ENCODE data around the gene ABCF1.

Gene ABCF1

GRCh38 chr6:30560930-30561329 is 10.3 kb upstream of the ABCF1 start:
- no peak for DNase-seq

- no peak for DNase-seq
Measured at GRCh38 chr6:30562470-30563425, 8.5 kb upstream of the ABCF1 start.

- DNase-seq, result no peak
Measured at GRCh38 chr6:30564114-30564513, 7.1 kb upstream of the ABCF1 start.

GRCh38 chr6:30565772-30566171 is 5.5 kb upstream of the ABCF1 start:
- DNase-seq, result no peak

GRCh38 chr6:30568245-30568644 is 3.0 kb upstream of the ABCF1 start:
- DNase-seq, result no peak

GRCh38 chr6:30570263-30570662 is 979 bp upstream of the ABCF1 start:
- no peak for DNase-seq

GRCh38 chr6:30570740-30571074 is 535 bp upstream of the ABCF1 start:
- no peak for DNase-seq

- DNase-seq, result no peak
Measured at GRCh38 chr6:30571762-30572082, 480 bp downstream of the ABCF1 start.

- DNase-seq, result no peak
Measured at GRCh38 chr6:30572148-30572547, 906 bp downstream of the ABCF1 start.

- DNase-seq, result no peak
Measured at GRCh38 chr6:30573113-30573512, 1.9 kb downstream of the ABCF1 start.

- no peak for DNase-seq
Measured at GRCh38 chr6:30578051-30578450, 6.8 kb downstream of the ABCF1 start.

- DNase-seq, result no peak
Measured at GRCh38 chr6:30583921-30584320, 12.7 kb downstream of the ABCF1 start.

- DNase-seq, result no peak
Measured at GRCh38 chr6:30589754-30590358, 18.6 kb downstream of the ABCF1 start.

- no peak for DNase-seq
Measured at GRCh38 chr6:30590509-30590908, 19.3 kb downstream of the ABCF1 start.

- no peak for DNase-seq
Measured at GRCh38 chr6:30591008-30591407, 19.8 kb downstream of the ABCF1 start.

- DNase-seq, result no peak
Measured at GRCh38 chr6:30592287-30592686, 21.0 kb downstream of the ABCF1 start.

- peak; percentile 79 for DNase-seq
Measured at GRCh38 chr6:30597315-30598144, 26.3 kb downstream of the ABCF1 start.

GRCh38 chr6:30598912-30599624 is 27.8 kb downstream of the ABCF1 start:
- DNase-seq, result no peak

- DNase-seq, result no peak
Measured at GRCh38 chr6:30599625-30600324, 28.5 kb downstream of the ABCF1 start.

GRCh38 chr6:30600451-30600961 is 29.3 kb downstream of the ABCF1 start:
- DNase-seq, result peak; percentile 27

GRCh38 chr6:30601436-30601814 is 30.2 kb downstream of the ABCF1 start:
- no peak for DNase-seq

Data from right hindlimb (tissue), 1 donor.